GM06990 (cell line): ENCODE results near the gene PAQR9.
A peak's percentile ranks its signal among the peaks of the same experiment; 100 is the strongest.

ENCODE experiments used
- DNase-seq: peaks from one replicate; pipeline ENCODE4 v3.0.0-alpha.2; 2011; ENCODE audit not compliant: insufficient read length; ENCODE audit errors: extremely low read depth
- H3K27me3 ChIP-seq: replicated peaks from 2 replicates; pipeline ENCODE4 v1.6.0; 2011; ENCODE audit warnings: low read length; ENCODE audit not compliant: control insufficient read depth, insufficient read depth
- H3K36me3 ChIP-seq: 2 replicates; pipeline ENCODE4 v1.5.1; 2011; ENCODE audit warnings: low read length; ENCODE audit not compliant: control insufficient read depth, insufficient read depth
- H3K4me3 ChIP-seq: replicated peaks from 2 replicates; pipeline ENCODE4 v1.5.1; 2011; ENCODE audit warnings: low read depth, mild to moderate bottlenecking, control low read depth, low read length
- CTCF ChIP-seq: IDR thresholded peaks from 2 replicates; pipeline ENCODE4 v1.5.1; 2011; ENCODE audit warnings: low read length, control low read depth, mild to moderate bottlenecking, inconsistent platforms; ENCODE audit not compliant: insufficient read depth, poor library complexity, severe bottlenecking

Gene PAQR9

GRCh38 chr3:143002083-143002712, 38.7 kb upstream of the PAQR9 start:
- no peaks in the 10 kb centered on the region for H3K27me3 ChIP-seq
- DNase-seq: no peak
- no peak for TF ChIP-seq CTCF
- H3K36me3 ChIP-seq: no peaks in the 10 kb centered on the region
- H3K4me3 ChIP-seq: peak overlapping the region; percentile 83

GRCh38 chr3:143001369-143002082, 38.1 kb upstream of the PAQR9 start, which contains the start of gene U2SURP:
U2SURP (plus strand) TSS chr3:143001570; CDS start chr3:143001629, 59 bp downstream.
- H3K27me3 ChIP-seq: no peaks in the 10 kb centered on the region
- TF ChIP-seq CTCF: no peak
- no peaks in the 10 kb centered on the region for H3K36me3 ChIP-seq
- H3K4me3 ChIP-seq: peak within 1 kb of the TSS; percentile 83
- DNase-seq: peak; percentile 91

GRCh38 chr3:143001034-143001368, 37.5 kb upstream of the PAQR9 start:
- Histone ChIP-seq H3K27me3 (no peaks in the 10 kb centered on the region), H3K4me3 (peak overlapping the region; percentile 83), H3K36me3 (no peaks in the 10 kb centered on the region)
- DNase-seq: no peak
- no peak for TF ChIP-seq CTCF

GRCh38 chr3:143000528-143000927, 37.1 kb upstream of the PAQR9 start:
- TF ChIP-seq CTCF: no peak
- DNase-seq: no peak
- Histone ChIP-seq H3K4me3 (peak overlapping the region; percentile 83), H3K27me3 (no peaks in the 10 kb centered on the region), H3K36me3 (no peaks in the 10 kb centered on the region)

DNA sequence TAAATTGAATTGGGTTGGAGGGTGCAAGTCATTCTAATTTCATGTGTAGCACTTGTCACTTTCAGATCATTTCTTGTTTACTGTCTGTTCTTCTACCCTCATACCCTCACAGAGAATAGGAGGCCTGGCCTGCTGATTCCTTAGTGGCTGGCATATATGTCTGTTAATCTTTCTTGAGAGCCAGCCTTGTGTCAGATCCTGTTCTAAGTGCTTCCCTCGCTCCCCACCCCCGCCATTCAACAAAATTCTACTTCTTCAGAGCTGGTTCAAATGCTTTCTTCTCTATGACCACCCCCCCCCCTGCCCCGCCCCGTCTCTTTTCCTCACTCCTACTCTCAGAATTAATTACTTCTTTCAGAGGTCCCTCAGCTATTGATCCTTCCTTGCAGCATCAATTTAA, 36.4 kb upstream of the PAQR9 start:
- no peaks in the 10 kb centered on the region for H3K27me3 ChIP-seq
- TF ChIP-seq CTCF: no peak
- H3K36me3 ChIP-seq: no peaks in the 10 kb centered on the region
- DNase-seq: no peak
- no peak overlapping the region for H3K4me3 ChIP-seq
